K562 (cell line): ENCODE measurements around the gene UBL7.

ENCODE experiments used
- TAF1 ChIP-seq: IDR thresholded peaks from 2 replicates; pipeline ENCODE4 v1.6.1; 2011; ENCODE audit warnings: mild to moderate bottlenecking, low read length, moderate library complexity; ENCODE audit not compliant: insufficient read depth, control insufficient read depth, severe bottlenecking; ENCODE audit errors: extremely low read depth
- TF ChIP-seq, protein P1 (sequence below), 3 experiments: IDR thresholded peaks in 2 of 3; conservative IDR thresholded peaks in 1 of 3; 2 replicates each; pipeline ENCODE4 v1.5.1; 2011 to 2012; ENCODE audit warnings: low read length in 3 of 3, mild to moderate bottlenecking in 3 of 3, control low read depth in 2 of 3, improper control_type of control experiment in 1 of 3, inconsistent platforms in 1 of 3, low read depth in 1 of 3, mixed read lengths in 1 of 3, moderate library complexity in 1 of 3; ENCODE audit not compliant: insufficient read depth in 2 of 3

DNA sequence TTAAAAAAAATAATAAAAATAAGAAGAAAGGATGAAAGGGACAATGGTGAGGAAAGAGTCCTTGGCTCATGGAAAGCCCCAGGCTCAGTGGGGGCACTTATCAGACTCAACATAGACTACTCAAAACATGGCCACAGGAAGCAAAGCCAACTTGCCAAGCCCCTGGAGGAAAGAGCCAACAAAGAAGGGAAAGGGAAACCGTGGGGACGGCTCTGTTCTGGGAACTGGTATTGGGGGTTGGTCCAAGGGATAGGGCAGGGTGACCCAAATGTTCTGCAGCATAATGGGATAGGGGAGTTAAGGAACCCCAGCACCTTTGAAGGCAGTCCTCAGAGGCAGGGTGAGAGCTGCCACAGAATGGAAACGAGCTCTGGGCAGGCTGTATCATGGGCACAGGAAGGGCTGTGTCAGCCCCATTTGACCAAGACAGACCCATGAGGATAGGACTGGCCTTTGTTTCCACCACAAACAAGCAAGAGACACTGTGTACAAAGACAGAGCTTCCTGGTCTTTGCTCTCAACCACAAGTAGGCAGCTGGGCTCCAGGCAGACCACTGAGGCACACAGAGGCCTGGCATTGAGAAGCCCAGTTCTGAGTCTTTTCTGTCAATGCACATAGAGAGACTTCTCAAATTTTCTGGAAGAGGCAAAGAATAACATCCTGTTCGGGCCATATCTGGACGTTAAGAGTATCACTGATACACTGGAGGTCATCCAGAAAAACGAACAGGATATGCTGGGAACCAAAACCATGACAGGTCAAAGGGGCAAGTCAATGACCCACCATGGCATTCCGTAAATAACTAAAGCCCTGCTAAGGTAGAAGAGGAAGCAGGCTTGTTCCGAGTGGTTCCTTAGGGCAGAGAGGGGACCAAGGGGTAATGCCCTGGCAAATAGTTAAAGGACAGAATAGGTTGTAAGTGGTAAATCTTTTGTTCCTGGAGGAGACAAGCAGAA lies 16.6 kb downstream of the UBL7 start:
- TF ChIP-seq, protein P1, sequence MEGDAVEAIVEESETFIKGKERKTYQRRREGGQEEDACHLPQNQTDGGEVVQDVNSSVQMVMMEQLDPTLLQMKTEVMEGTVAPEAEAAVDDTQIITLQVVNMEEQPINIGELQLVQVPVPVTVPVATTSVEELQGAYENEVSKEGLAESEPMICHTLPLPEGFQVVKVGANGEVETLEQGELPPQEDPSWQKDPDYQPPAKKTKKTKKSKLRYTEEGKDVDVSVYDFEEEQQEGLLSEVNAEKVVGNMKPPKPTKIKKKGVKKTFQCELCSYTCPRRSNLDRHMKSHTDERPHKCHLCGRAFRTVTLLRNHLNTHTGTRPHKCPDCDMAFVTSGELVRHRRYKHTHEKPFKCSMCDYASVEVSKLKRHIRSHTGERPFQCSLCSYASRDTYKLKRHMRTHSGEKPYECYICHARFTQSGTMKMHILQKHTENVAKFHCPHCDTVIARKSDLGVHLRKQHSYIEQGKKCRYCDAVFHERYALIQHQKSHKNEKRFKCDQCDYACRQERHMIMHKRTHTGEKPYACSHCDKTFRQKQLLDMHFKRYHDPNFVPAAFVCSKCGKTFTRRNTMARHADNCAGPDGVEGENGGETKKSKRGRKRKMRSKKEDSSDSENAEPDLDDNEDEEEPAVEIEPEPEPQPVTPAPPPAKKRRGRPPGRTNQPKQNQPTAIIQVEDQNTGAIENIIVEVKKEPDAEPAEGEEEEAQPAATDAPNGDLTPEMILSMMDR (IDR thresholded peaks at IDR 0.05 in 2 of 3, conservative IDR thresholded peaks at IDR 0.05 in 1 of 3; ENCODE audit: insufficient read depth in 2 of 3, low read depth in 1 of 3, low read length in 3 of 3), result no peak
- no peak for TF ChIP-seq TAF1
